Upper lobe of left lung (tissue), 6 donors: Measurements from ENCODE around the gene SMURF2. TPM values are rescaled to one million over a fixed set of nuclear protein-coding genes. Genes with fewer than 3 reads are reported as not detected.
A peak's percentile ranks its signal among the peaks of the same experiment; 100 is the strongest.
"Not testable (repeated sequence)": the region's sequence is repeated elsewhere in the genome, so short reads cannot be mapped to it uniquely, and the experiment has no call there.

Source experiments
- ATAC-seq, 2 donors: fragments of 200-7000 bp; cut with Tn5 transposase; one replicate each; pipeline ENCODE4 v1.9.1; 2022; ENCODE audit warnings: mild to moderate bottlenecking in 2 of 2, moderate library complexity in 2 of 2; ENCODE audit not compliant: low FRiP score in 2 of 2
- DNase-seq, 2 donors: peaks; one replicate each; pipeline ENCODE4 v3.0.0-alpha.2; 2019 to 2020
- H3K27ac ChIP-seq, 4 donors: fragments of 200-600 bp; sonication (generic); one replicate each; pipeline ENCODE4 v1.5.1; 2016 to 2019
- H3K27me3 ChIP-seq, 4 donors: fragments of 200-600 bp; sonication (generic); one replicate each; pipeline ENCODE4 v1.5.1; 2017 to 2019
- H3K36me3 ChIP-seq, 4 donors: fragments of 200-600 bp; sonication (generic); one replicate each; pipeline ENCODE4 v1.5.1; 2016 to 2019
- H3K4me1 ChIP-seq, 4 donors: fragments of 200-600 bp; sonication (generic); one replicate each; pipeline ENCODE4 v1.5.1; 2018 to 2019
- H3K4me3 ChIP-seq, 4 donors: fragments of 200-600 bp; sonication (generic); one replicate each; pipeline ENCODE4 v1.5.1; 2017 to 2019; ENCODE audit warnings: mild to moderate bottlenecking in 2 of 4, moderate library complexity in 1 of 4
- H3K9me3 ChIP-seq, 4 donors: fragments of 200-600 bp; sonication (generic); one replicate each; pipeline ENCODE4 v1.5.1; 2018 to 2019
- EP300 ChIP-seq, 4 donors: sonication (generic); formaldehyde crosslinking; IDR thresholded peaks; one replicate each; pipeline ENCODE4 v1.5.1; 2017; ENCODE audit warnings: antibody characterized with exemption in 4 of 4, control low read depth in 2 of 4
- POLR2A ChIP-seq, 4 donors: fragments of 450-650 bp; IDR thresholded peaks; one replicate each; pipeline ENCODE4 v1.5.1; 2016 to 2017; ENCODE audit warnings: antibody characterized with exemption in 4 of 4, mild to moderate bottlenecking in 2 of 4
- POLR2AphosphoS5 ChIP-seq, 2 donors: sonication (generic); formaldehyde crosslinking; IDR thresholded peaks; one replicate each; pipeline ENCODE4 v1.5.1; 2017; ENCODE audit warnings: antibody characterized with exemption in 2 of 2
- WGBS, 2 donors: methylation state at CpG; one replicate each; pipeline ENCODE4 v1.1.5; 2017 to 2018; 5-methylcytosine and 5-hydroxymethylcytosine counted together
- total RNA-seq, 6 donors: library from RNA; depleted of rRNA in 4 of 6; stranded (reverse); fragments of >200 nt in 4 of 6; gene quantifications; one replicate each; pipeline versions ENCODE4 v1.1.0 to v1.2.1, GENCODE V29; 2016 to 2021
- TF ChIP-seq, protein P1 (sequence below), 6 experiments: fragments of 450-650 bp in 4 of 6; fragments of 200-600 bp in 2 of 6; sonication (generic) in 2 of 6; IDR thresholded peaks; one replicate each; pipeline ENCODE4 v1.5.1; 2016 to 2019; ENCODE audit warnings: antibody characterized with exemption in 6 of 6
- donor health status: DM: no; HTN: no; CAD: no; lungs with moderate emphysema.
- donor health status: DM: no; HTN: yes; CAD: no; lungs with severe emphysema.

SMURF2 gene
- total RNA-seq, 6 donors from 2014 or later = 24.1 to 58.2 (median 34.9) TPM

DNA sequence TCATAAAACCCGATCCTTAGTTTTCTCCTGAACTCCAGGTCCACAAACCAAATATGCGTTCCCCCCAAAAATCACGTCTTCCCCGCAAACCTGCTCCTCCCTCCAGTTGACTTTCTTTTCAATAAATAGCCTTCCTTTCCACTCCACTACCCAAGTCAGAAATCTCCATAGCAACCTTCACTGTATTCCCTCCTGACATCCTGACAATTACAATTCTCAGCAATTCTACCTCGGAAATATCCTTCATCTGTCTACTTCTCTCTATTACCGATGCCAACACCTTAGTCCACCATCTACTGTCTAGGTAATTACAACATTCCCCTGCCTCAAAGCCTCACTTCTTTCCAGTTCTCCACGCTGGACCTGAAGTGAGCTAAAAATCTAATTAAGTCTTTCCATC is 50.7 kb downstream of the SMURF2 start:
- Histone ChIP-seq H3K4me3 (no peak overlapping the region), H3K36me3 (no peaks in the 10 kb centered on the region), H3K4me1 (peaks cover 13 to 32% (median 27%) of the 10 kb centered on the region in 4 donors), H3K9me3 (no peaks in the 10 kb centered on the region), H3K27ac (no peak overlapping the region), H3K27me3 (no peaks in the 10 kb centered on the region)
- TF ChIP-seq POLR2A (IDR thresholded peaks at IDR 0.05) (no peak), POLR2AphosphoS5 (IDR thresholded peaks at IDR 0.05) (no peak), EP300 (IDR thresholded peaks at IDR 0.05) (no peak)
- TF ChIP-seq, protein P1, sequence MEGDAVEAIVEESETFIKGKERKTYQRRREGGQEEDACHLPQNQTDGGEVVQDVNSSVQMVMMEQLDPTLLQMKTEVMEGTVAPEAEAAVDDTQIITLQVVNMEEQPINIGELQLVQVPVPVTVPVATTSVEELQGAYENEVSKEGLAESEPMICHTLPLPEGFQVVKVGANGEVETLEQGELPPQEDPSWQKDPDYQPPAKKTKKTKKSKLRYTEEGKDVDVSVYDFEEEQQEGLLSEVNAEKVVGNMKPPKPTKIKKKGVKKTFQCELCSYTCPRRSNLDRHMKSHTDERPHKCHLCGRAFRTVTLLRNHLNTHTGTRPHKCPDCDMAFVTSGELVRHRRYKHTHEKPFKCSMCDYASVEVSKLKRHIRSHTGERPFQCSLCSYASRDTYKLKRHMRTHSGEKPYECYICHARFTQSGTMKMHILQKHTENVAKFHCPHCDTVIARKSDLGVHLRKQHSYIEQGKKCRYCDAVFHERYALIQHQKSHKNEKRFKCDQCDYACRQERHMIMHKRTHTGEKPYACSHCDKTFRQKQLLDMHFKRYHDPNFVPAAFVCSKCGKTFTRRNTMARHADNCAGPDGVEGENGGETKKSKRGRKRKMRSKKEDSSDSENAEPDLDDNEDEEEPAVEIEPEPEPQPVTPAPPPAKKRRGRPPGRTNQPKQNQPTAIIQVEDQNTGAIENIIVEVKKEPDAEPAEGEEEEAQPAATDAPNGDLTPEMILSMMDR (IDR thresholded peaks at IDR 0.05) = no peak
- no peak for ATAC-seq
- no peak for DNase-seq
- WGBS, 2 donors = 82 to 84% methylated on average over 7 of the region's 7 CpGs

DNA sequence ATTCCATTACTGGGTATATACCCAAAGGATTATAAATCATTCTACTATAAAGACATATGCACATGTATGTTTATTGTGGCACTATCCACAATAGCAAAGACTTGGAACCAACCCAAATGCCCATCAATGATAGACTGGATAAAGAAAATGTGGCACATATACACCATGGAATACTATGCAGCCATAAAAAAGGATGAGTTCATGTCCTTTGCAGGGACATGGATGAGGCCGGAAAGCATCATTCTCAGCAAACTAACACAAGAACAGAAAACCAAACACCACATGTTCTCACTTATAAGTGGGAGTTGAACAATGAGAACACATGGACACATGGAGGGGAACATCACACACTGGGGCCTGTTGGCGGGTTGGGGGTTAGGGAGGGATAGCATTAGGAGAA is 51.9 kb downstream of the SMURF2 start:
- DNase-seq, H3K36me3 ChIP-seq, H3K9me3 ChIP-seq, H3K4me3 ChIP-seq, H3K27me3 ChIP-seq, ATAC-seq, H3K27ac ChIP-seq: not testable (repeated sequence)
- peaks cover 11 to 31% (median 21%) of the 10 kb centered on the region in 4 donors for H3K4me1 ChIP-seq
- 88 to 100% methylated on average over 2 of the region's 2 CpGs for WGBS, 2 donors

DNA sequence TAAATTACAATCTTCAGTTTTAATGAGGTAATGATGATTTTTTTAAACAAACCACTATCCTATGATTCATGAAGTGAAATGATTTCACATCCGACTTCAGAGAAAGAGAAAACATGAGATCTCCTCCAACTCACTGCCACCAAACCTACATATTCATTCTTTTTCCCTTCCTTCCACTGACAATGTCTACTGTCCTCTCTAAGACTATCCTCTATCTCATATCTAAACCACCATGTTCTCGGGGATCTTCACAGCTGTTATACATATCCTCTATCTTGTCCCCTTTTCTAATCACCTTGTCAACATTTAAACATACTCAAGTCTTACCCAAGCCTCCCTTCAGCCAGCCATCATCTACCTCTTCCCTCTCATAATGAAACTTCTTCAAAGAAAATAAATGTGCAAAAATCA is 53.5 kb downstream of the SMURF2 start:
- Histone ChIP-seq H3K36me3 (no peaks in the 10 kb centered on the region), H3K4me1 (peaks cover 0 to 27% (median 8%) of the 10 kb centered on the region in 4 donors), H3K27ac (peak overlapping the region in 1 of 4 donors; percentile 32), H3K9me3 (no peaks in the 10 kb centered on the region), H3K27me3 (no peaks in the 10 kb centered on the region), H3K4me3 (no peak overlapping the region)
- ATAC-seq = peak in 1 of 2 donors; percentile 39
- no peak for DNase-seq
- 52 to 61% methylated on average over 2 of the region's 2 CpGs for WGBS, 2 donors
- TF ChIP-seq POLR2A (IDR thresholded peaks at IDR 0.05) (no peak), EP300 (IDR thresholded peaks at IDR 0.05) (no peak), POLR2AphosphoS5 (IDR thresholded peaks at IDR 0.05) (no peak)
- TF ChIP-seq, protein P1 (IDR thresholded peaks at IDR 0.05) = no peak

DNA sequence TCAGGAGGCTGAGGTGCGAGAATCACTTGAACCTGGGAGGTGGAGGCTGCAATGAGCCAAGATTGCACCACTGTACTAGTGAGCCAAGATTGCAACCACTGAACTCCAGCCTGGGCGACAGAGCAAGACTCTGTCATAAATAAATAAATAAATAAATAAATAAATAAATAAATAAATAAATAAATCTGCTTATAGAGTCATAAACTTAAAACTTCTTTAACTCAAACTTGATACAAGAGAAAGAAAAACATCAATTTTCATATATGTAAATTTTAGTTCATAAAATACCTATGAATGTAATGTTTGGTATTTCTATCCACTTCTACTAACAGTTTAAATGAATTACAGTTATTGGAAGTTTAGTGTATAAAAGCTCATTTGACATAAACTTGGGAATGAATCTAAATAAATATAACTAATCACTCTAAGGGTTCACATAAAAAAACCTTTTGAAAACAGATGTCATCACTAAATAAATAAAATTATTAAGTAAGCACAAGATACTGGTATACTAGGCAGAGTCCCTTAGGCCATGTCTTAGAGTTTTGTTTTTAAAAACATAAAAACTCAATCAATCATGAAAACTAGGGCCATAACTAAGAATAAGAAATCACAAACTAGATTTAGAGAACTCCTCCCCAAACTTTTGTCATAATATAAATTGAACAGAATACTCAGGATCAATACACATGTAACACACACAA is 54.1 kb downstream of the SMURF2 start:
- no peaks in the 10 kb centered on the region for H3K9me3 ChIP-seq
- no peaks in the 10 kb centered on the region for H3K36me3 ChIP-seq
- WGBS, 2 donors = 82 to 87% methylated on average over 2 of the region's 2 CpGs
- peaks cover 0 to 26% (median 8%) of the 10 kb centered on the region in 4 donors for H3K4me1 ChIP-seq
- H3K27ac ChIP-seq = peak overlapping the region in 1 of 4 donors; percentile 32
- DNase-seq (no peak), ATAC-seq (no peak)
- TF ChIP-seq POLR2A (IDR thresholded peaks at IDR 0.05) = no peak
- TF ChIP-seq EP300 (IDR thresholded peaks at IDR 0.05) = no peak
- TF ChIP-seq POLR2AphosphoS5 (IDR thresholded peaks at IDR 0.05) = no peak
- TF ChIP-seq, protein P1 (IDR thresholded peaks at IDR 0.05) = no peak
- H3K4me3 ChIP-seq = no peak overlapping the region
- no peaks in the 10 kb centered on the region for H3K27me3 ChIP-seq

DNA sequence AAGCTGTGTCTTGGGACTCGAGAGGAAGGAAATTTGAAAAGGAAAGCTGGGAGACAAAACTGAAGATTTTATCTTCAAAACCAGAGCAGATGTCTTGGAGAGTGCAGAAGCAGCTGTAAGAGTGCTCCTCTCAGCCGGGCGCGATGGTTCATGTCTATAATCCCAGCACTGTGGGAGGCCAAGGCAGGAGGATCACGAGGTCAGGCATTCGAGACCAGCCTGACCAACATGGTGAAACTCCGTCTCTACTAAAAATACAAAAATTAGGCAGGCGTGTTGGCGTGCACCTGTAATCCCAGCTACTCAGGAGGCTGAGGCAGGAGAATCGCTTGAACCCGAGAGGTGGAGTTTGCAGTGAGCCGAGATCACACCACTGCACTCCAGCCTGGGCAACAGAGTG is 57.6 kb downstream of the SMURF2 start:
- not testable (repeated sequence) for H3K27me3 ChIP-seq, DNase-seq, H3K36me3 ChIP-seq, H3K27ac ChIP-seq, H3K9me3 ChIP-seq, H3K4me3 ChIP-seq, ATAC-seq
- peaks cover 0 to 20% (median 13%) of the 10 kb centered on the region in 4 donors for H3K4me1 ChIP-seq
- 78 to 81% methylated on average over 12 of the region's 12 CpGs for WGBS, 2 donors

DNA sequence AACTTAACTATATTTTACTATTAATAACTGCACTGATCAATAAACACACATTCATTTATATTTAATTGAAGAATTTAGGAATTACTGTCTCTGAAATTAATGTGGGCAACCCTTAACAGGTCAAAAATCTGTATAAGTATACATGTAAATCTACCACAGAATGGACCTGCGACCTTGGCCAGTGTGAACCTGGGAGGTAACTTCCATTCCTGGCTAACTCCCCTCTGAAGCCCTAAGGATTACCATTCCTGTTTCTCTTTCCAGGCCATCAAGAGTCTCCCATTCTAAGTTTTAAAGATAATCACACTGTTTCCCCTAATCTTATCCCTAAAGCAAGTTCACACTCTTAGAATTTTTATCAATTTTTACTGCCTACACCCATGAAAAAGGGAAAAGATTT is 58.1 kb downstream of the SMURF2 start:
- TF ChIP-seq POLR2AphosphoS5 (IDR thresholded peaks at IDR 0.05) = no peak
- no peak for TF ChIP-seq EP300 (IDR thresholded peaks at IDR 0.05)
- no peak for TF ChIP-seq POLR2A (IDR thresholded peaks at IDR 0.05)
- TF ChIP-seq, protein P1 (IDR thresholded peaks at IDR 0.05) = no peak
- Histone ChIP-seq H3K4me3 (no peak overlapping the region), H3K36me3 (no peaks in the 10 kb centered on the region), H3K27ac (no peak overlapping the region), H3K9me3 (no peaks in the 10 kb centered on the region), H3K27me3 (no peaks in the 10 kb centered on the region), H3K4me1 (peaks cover 0 to 25% (median 17%) of the 10 kb centered on the region in 4 donors)
- DNase-seq (no peak), ATAC-seq (no peak)
- 60 to 83% methylated on average over 1 of the region's 1 CpG for WGBS, 2 donors
